ENCODE results near the gene C17orf113.
A peak's percentile ranks its signal among the peaks of the same experiment; 100 is the strongest.
"Not testable (repeated sequence)": the region's sequence is repeated elsewhere in the genome, so short reads cannot be mapped to it uniquely, and the experiment has no call there.

C17orf113 gene

GRCh38 chr17:42041619-42042018 is 8.8 kb downstream of the C17orf113 start:
- DNase-seq, result no peak

- DNase-seq, result no peak
Measured at GRCh38 chr17:42040818-42041217, 9.6 kb downstream of the C17orf113 start.

- DNase-seq, result peak in 1 of 14 donors; percentile 69
Measured at GRCh38 chr17:42039794-42040763, 10.3 kb downstream of the C17orf113 start.

GRCh38 chr17:42038221-42038973 is 12.0 kb downstream of the C17orf113 start:
- DNase-seq, result no peak

GRCh38 chr17:42034059-42034458 is 16.3 kb downstream of the C17orf113 start:
- DNase-seq, result no peak

GRCh38 chr17:42031584-42031983 is 18.8 kb downstream of the C17orf113 start:
- no peak for DNase-seq

- no peak for DNase-seq
Measured at GRCh38 chr17:42028791-42029127, 21.6 kb downstream of the C17orf113 start.

- DNase-seq, result no peak
Measured at GRCh38 chr17:42027961-42028790, 22.2 kb downstream of the C17orf113 start.

GRCh38 chr17:42027590-42027889 is 22.9 kb downstream of the C17orf113 start:
- DNase-seq, result no peak

- DNase-seq, result no peak
Measured at GRCh38 chr17:42026857-42027589, 23.4 kb downstream of the C17orf113 start.

GRCh38 chr17:42025936-42026335 is 24.5 kb downstream of the C17orf113 start:
- DNase-seq, result no peak

- no peak for DNase-seq
Measured at GRCh38 chr17:42025191-42025579, 25.2 kb downstream of the C17orf113 start.

- DNase-seq, result peak in 5 of 14 donors; percentile 3 to 35 (median 25)
Measured at GRCh38 chr17:42023524-42024349, 26.7 kb downstream of the C17orf113 start.

GRCh38 chr17:42020845-42021244 is 29.6 kb downstream of the C17orf113 start:
- DNase-seq, result not testable (repeated sequence)

GRCh38 chr17:42019509-42020404 is 30.6 kb downstream of the C17orf113 start, which contains the start of gene NKIRAS2:
TSS of gene NKIRAS2 (plus strand) at chr17:42020090. CDS start at chr17:42021578, 1,488 bp downstream.
- peak; percentile 30 to 92 (median 81) for DNase-seq

GRCh38 chr17:42018988-42019387 is 31.4 kb downstream of the C17orf113 start:
- DNase-seq, result no peak

- no peak for DNase-seq
Measured at GRCh38 chr17:42018339-42018738, 32.1 kb downstream of the C17orf113 start.

- DNase-seq, result peak in 1 of 14 donors; percentile 69
Measured at GRCh38 chr17:42017866-42018200, 32.6 kb downstream of the C17orf113 start.

- peak; percentile 65 to 98 (median 86) for DNase-seq
Measured at GRCh38 chr17:42016941-42017865, 33.2 kb downstream of the C17orf113 start, which contains the start of gene DNAJC7. TSS of gene DNAJC7 (minus strand) at chr17:42017439. CDS start at chr17:42017416, 23 bp downstream.

Measured in C1 segment of cervical spinal cord (tissue), 14 donors.